Measurements from ENCODE around the gene ZNF236. TPM values are rescaled to one million over a fixed set of nuclear protein-coding genes. Genes with fewer than 3 reads are reported as not detected.
"Not testable (repeated sequence)": the region's sequence is repeated elsewhere in the genome, so short reads cannot be mapped to it uniquely, and the experiment has no call there.

Gene ZNF236
- polyA plus RNA-seq, 4 donors, result 1.4 to 6.1 (median 2.3) TPM

DNA sequence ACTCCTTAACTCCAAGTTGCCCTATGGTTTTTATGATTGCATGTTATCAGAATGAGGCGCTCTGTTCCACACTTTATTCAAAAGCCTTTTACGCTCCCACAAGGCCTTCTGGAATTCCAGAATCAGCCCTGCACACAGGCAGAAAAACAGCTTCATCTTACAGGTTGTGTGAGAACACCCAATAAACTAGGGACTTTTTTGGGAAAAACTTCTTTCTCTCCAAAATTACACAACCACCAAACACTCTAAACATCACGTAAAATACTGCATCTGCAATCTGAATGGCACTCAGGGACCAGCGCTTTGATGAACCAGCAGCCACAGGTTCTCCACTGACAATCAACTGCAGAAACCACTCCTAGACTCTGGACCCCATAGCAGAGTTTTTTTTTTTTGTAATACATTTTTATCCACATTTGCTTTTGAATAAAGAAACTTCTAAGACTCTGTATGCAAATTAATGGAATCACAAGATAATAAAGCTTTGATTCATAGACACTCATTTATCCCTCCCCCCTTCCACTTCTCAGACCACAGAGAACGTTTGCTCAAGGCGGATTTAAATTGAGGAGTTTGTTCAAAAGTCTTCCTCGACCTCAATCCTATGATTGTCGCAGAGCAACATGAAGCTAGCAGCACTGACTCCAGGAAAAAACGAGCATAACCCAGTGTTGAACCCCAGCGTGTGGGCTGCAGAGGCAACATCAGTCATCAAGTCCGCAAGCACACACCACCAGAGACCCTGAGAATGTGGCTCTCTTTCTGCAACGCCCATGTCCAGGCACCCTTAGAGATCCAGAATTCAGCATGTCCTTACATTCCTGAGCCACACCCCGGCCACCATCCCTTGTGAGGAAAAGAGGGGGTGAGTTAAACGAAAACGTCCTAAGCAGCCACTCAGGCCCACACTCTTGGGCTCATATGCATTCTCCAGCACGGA, 193.7 kb downstream of the ZNF236 start:
- Histone ChIP-seq H3K9me3 (ENCODE audit: control insufficient read depth in 2 of 2, insufficient read depth in 1 of 2, low read depth in 1 of 2, low read length in 1 of 2) (no peaks in the 10 kb centered on the region), H3K4me1 (ENCODE audit: control insufficient read depth in 3 of 3, insufficient read depth in 2 of 3, low read depth in 1 of 3, low read length in 2 of 3) (no peaks in the 10 kb centered on the region), H3K27ac (ENCODE audit: low read depth in 1 of 3, low read length in 2 of 3) (no peak overlapping the region), H3K36me3 (ENCODE audit: control insufficient read depth in 3 of 3, insufficient read depth in 2 of 3, low read depth in 1 of 3, low read length in 3 of 3) (peaks cover 0 to 54% (median 9%) of the 10 kb centered on the region in 3 donors), H3K4me3 (ENCODE audit: low read depth in 1 of 3, low read length in 3 of 3) (no peak overlapping the region), H3K27me3 (ENCODE audit: control insufficient read depth in 3 of 3, insufficient read depth in 3 of 3, low read length in 3 of 3) (no peaks in the 10 kb centered on the region)
- DNase-seq (no peak), FAIRE-seq (no peak)
- WGBS, 3 donors, result 87 to 89% (median 87%) methylated on average over 16 of the region's 16 CpGs

DNA sequence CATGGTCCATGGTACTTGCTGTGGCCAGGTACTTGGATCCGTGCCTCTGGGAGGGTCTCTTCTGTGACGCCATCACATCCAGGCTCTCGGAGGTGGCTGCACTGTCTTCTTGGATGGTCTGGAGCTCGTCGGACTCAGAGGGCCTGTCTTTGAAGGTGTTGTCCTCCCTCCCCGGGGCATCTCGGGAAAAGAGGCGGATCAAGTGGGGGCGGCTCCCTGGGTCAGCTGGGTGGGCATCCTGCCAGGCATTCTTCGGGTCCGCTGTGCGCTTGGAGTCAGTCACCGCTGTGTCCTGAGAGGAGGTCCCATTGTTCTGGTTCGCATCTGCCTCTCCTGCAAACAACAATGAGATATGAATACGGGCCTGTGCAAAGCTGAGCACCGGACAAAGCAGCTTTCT, 194.6 kb downstream of the ZNF236 start:
- H3K4me1 ChIP-seq (ENCODE audit: control insufficient read depth in 3 of 3, insufficient read depth in 2 of 3, low read depth in 1 of 3, low read length in 2 of 3), result no peaks in the 10 kb centered on the region
- 88 to 96% (median 93%) methylated on average over 16 of the region's 16 CpGs for WGBS, 3 donors
- FAIRE-seq (no peak), DNase-seq (no peak)
- no peaks in the 10 kb centered on the region for H3K9me3 ChIP-seq (ENCODE audit: control insufficient read depth in 2 of 2, insufficient read depth in 1 of 2, low read depth in 1 of 2, low read length in 1 of 2)
- H3K27ac ChIP-seq (ENCODE audit: low read depth in 1 of 3, low read length in 2 of 3), result no peak overlapping the region
- no peak overlapping the region for H3K4me3 ChIP-seq (ENCODE audit: low read depth in 1 of 3, low read length in 3 of 3)
- no peaks in the 10 kb centered on the region for H3K27me3 ChIP-seq (ENCODE audit: control insufficient read depth in 3 of 3, insufficient read depth in 3 of 3, low read length in 3 of 3)
- peaks cover 0 to 55% (median 10%) of the 10 kb centered on the region in 3 donors for H3K36me3 ChIP-seq (ENCODE audit: control insufficient read depth in 3 of 3, insufficient read depth in 2 of 3, low read depth in 1 of 3, low read length in 3 of 3)

DNA sequence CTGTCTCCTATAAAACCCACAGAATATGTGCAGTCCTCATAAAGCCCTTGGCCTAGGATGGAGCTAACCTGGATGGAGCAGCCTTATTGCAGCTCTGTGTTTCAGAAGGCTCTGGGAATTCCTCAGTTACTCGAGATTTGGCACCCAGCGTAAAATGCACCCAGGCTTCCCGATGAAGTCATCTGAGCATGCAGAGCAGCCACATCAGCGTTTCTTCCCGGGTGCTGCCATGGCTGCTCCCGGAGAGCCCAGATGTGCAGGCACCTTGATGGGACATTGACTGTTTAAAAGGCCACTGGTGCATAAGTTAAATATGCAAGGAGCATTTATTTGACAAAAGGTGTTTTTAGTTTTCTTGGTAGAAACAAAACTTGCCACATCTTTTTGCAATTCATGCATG, 195.0 kb downstream of the ZNF236 start:
- Histone ChIP-seq H3K27me3 (ENCODE audit: control insufficient read depth in 3 of 3, insufficient read depth in 3 of 3, low read length in 3 of 3) (no peaks in the 10 kb centered on the region), H3K4me1 (ENCODE audit: control insufficient read depth in 3 of 3, insufficient read depth in 2 of 3, low read depth in 1 of 3, low read length in 2 of 3) (no peaks in the 10 kb centered on the region), H3K27ac (ENCODE audit: low read depth in 1 of 3, low read length in 2 of 3) (no peak overlapping the region), H3K4me3 (ENCODE audit: low read depth in 1 of 3, low read length in 3 of 3) (no peak overlapping the region), H3K36me3 (ENCODE audit: control insufficient read depth in 3 of 3, insufficient read depth in 2 of 3, low read depth in 1 of 3, low read length in 3 of 3) (peaks cover 0 to 54% (median 10%) of the 10 kb centered on the region in 3 donors), H3K9me3 (ENCODE audit: control insufficient read depth in 2 of 2, insufficient read depth in 1 of 2, low read depth in 1 of 2, low read length in 1 of 2) (no peaks in the 10 kb centered on the region)
- FAIRE-seq, result no peak
- WGBS, 3 donors, result 82 to 91% (median 90%) methylated on average over 6 of the region's 6 CpGs
- no peak for DNase-seq

DNA sequence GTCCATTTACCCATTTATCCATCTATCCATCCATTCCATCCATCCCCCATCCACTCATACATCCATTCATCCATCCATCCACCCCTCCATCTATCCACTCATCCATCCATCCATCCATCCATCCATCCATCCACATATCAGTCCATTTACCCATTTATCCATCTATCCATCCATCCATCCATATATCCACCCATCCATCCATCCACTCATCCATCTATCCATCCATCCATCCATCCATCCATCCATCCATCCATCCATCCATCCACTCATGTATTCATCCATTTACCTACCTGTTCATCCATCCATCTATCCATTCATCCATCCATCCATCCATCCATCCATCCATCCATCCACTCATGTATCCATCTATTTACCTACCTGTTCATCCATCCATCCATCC, 196.3 kb downstream of the ZNF236 start:
- H3K36me3 ChIP-seq (ENCODE audit: control insufficient read depth in 3 of 3, insufficient read depth in 2 of 3, low read depth in 1 of 3, low read length in 3 of 3), result peaks cover 0 to 51% (median 9%) of the 10 kb centered on the region in 3 donors
- H3K4me3 ChIP-seq (ENCODE audit: low read depth in 1 of 3, low read length in 3 of 3); H3K9me3 ChIP-seq (ENCODE audit: control insufficient read depth in 2 of 2, insufficient read depth in 1 of 2, low read depth in 1 of 2, low read length in 1 of 2); FAIRE-seq; H3K27me3 ChIP-seq (ENCODE audit: control insufficient read depth in 3 of 3, insufficient read depth in 3 of 3, low read length in 3 of 3); H3K27ac ChIP-seq (ENCODE audit: low read depth in 1 of 3, low read length in 2 of 3); DNase-seq; H3K4me1 ChIP-seq (ENCODE audit: control insufficient read depth in 3 of 3, insufficient read depth in 2 of 3, low read depth in 1 of 3, low read length in 2 of 3): not testable (repeated sequence)

DNA sequence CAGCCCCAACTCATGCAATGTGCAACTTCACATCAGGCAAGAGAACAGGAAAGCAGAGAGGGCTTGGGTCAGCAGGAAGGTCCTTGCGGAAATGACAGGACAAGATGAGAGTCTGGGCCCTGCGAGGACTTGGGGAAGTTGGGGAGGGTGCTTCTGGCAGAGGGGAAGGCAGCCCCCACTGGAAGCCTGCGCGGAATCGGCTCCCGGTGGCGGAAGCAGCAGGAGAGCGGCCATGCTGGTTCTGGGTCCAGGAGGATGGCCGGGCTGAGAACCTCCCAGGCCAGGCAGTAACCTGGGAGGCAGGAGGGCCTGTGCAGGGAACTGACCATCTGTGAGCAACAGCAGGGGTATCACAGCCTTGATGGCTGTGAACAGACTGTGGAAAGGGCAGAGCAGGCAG, 197.3 kb downstream of the ZNF236 start:
- peaks cover 0 to 45% (median 7%) of the 10 kb centered on the region in 3 donors for H3K36me3 ChIP-seq (ENCODE audit: control insufficient read depth in 3 of 3, insufficient read depth in 2 of 3, low read depth in 1 of 3, low read length in 3 of 3)
- DNase-seq (no peak), FAIRE-seq (no peak)
- H3K4me1 ChIP-seq (ENCODE audit: control insufficient read depth in 3 of 3, insufficient read depth in 2 of 3, low read depth in 1 of 3, low read length in 2 of 3), result no peaks in the 10 kb centered on the region
- H3K9me3 ChIP-seq (ENCODE audit: control insufficient read depth in 2 of 2, insufficient read depth in 1 of 2, low read depth in 1 of 2, low read length in 1 of 2), result no peaks in the 10 kb centered on the region
- H3K4me3 ChIP-seq (ENCODE audit: low read depth in 1 of 3, low read length in 3 of 3), result no peak overlapping the region
- 96 to 100% (median 99%) methylated on average over 9 of the region's 9 CpGs for WGBS, 3 donors
- no peaks in the 10 kb centered on the region for H3K27me3 ChIP-seq (ENCODE audit: control insufficient read depth in 3 of 3, insufficient read depth in 3 of 3, low read length in 3 of 3)
- no peak overlapping the region for H3K27ac ChIP-seq (ENCODE audit: low read depth in 1 of 3, low read length in 2 of 3)

Measured in small intestine (tissue), 7 donors.